Glutamatergic neuron (in vitro differentiated cells): ENCODE data around the gene SIGLEC11. TPM values are rescaled to one million over a fixed set of nuclear protein-coding genes. Genes with fewer than 3 reads are reported as not detected.
"Not testable (repeated sequence)": the region's sequence is repeated elsewhere in the genome, so short reads cannot be mapped to it uniquely, and the experiment has no call there.

Experiments used
- DNase-seq: peaks from one replicate; pipeline ENCODE4 v3.0.0; 2022
- H3K27ac Mint-ChIP-seq: one replicate; pipeline ENCODE4 v1.8.0; 2020; ENCODE audit warnings: mild to moderate bottlenecking, mixed read lengths, inconsistent platforms; ENCODE audit not compliant: unreplicated experiment
- H3K27me3 Mint-ChIP-seq: one replicate; pipeline ENCODE4 v1.8.0; 2020; ENCODE audit warnings: mild to moderate bottlenecking, moderate library complexity, mixed read lengths, inconsistent platforms; ENCODE audit not compliant: unreplicated experiment
- H3K36me3 Mint-ChIP-seq: one replicate; pipeline ENCODE4 v1.8.0; 2020; ENCODE audit warnings: mild to moderate bottlenecking, mixed read lengths, inconsistent platforms; ENCODE audit not compliant: unreplicated experiment
- H3K4me1 Mint-ChIP-seq: one replicate; pipeline ENCODE4 v1.8.0; 2020; ENCODE audit warnings: mild to moderate bottlenecking, low read depth, mixed read lengths, inconsistent platforms; ENCODE audit not compliant: unreplicated experiment
- H3K4me3 Mint-ChIP-seq: one replicate; pipeline ENCODE4 v1.8.0; 2020; ENCODE audit warnings: mild to moderate bottlenecking, mixed read lengths, inconsistent platforms; ENCODE audit not compliant: unreplicated experiment
- H3K9me3 Mint-ChIP-seq: one replicate; pipeline ENCODE4 v1.8.0; 2020; ENCODE audit warnings: mild to moderate bottlenecking, moderate library complexity, mixed read lengths, inconsistent platforms; ENCODE audit not compliant: unreplicated experiment
- total RNA-seq: library from RNA; stranded (reverse); fragmentation: NEBNext Ultra II Directional; extraction: Animal tissue kit (Norgen Biotek cat#: 25700); gene quantifications from one replicate; pipeline ENCODE4 v1.2.1, GENCODE V29; 2021; ENCODE audit not compliant: unreplicated experiment
- TF ChIP-seq, protein P1 (sequence below): fragments of 200-600 bp; sonication (generic); IDR thresholded peaks from one replicate; pipeline ENCODE4 v1.5.0; 2021; ENCODE audit not compliant: partially characterized antibody, unreplicated experiment

SIGLEC11 gene
- total RNA-seq, 1 donor from 2014 or later = not detected

DNA sequence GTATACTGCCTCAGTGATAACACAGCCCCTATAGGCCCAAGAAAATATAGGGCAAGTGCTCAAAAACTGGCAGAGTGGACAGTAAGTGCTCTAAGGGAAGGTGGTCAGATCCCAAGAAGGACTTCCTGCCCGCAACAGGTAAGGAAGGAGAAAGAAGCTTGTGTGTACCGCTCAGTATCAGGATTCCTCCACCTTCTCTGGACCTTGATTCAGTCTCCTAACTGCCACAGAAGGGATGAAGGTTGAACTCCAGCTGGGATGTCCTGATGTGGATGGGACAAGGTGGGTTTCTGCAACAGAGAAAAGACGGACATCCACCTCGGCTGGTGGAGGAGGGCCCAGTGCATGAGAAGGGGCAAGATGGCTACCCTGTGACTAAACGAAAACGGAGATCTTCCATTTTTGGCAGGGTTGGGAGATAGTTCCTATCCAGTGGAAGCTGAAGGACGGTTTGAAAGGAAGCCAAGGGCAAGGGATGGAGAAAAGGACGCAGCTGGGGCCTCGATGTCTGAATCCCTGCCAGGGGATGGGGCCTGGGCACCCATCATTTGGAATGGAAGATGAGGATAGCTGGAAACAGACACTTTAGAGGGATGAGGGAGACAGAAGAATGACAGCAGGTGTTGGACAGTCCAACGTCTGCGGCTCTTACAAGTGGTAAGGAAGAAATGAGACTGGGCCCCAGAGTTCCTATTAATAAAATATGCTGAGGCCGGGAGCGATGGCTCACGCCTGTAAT is 33.3 kb downstream of the SIGLEC11 start:
- no peak for DNase-seq
- TF ChIP-seq, protein P1, sequence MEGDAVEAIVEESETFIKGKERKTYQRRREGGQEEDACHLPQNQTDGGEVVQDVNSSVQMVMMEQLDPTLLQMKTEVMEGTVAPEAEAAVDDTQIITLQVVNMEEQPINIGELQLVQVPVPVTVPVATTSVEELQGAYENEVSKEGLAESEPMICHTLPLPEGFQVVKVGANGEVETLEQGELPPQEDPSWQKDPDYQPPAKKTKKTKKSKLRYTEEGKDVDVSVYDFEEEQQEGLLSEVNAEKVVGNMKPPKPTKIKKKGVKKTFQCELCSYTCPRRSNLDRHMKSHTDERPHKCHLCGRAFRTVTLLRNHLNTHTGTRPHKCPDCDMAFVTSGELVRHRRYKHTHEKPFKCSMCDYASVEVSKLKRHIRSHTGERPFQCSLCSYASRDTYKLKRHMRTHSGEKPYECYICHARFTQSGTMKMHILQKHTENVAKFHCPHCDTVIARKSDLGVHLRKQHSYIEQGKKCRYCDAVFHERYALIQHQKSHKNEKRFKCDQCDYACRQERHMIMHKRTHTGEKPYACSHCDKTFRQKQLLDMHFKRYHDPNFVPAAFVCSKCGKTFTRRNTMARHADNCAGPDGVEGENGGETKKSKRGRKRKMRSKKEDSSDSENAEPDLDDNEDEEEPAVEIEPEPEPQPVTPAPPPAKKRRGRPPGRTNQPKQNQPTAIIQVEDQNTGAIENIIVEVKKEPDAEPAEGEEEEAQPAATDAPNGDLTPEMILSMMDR = no peak
- H3K27me3 Mint-ChIP-seq = peaks cover 29% of the 10 kb centered on the region
- H3K9me3 Mint-ChIP-seq = peaks cover 23% of the 10 kb centered on the region
- peaks cover 8% of the 10 kb centered on the region for H3K36me3 Mint-ChIP-seq
- peak overlapping the region; percentile 100 for H3K27ac Mint-ChIP-seq
- H3K4me1 Mint-ChIP-seq = peaks cover 22% of the 10 kb centered on the region
- H3K4me3 Mint-ChIP-seq = peak overlapping the region; percentile 99

DNA sequence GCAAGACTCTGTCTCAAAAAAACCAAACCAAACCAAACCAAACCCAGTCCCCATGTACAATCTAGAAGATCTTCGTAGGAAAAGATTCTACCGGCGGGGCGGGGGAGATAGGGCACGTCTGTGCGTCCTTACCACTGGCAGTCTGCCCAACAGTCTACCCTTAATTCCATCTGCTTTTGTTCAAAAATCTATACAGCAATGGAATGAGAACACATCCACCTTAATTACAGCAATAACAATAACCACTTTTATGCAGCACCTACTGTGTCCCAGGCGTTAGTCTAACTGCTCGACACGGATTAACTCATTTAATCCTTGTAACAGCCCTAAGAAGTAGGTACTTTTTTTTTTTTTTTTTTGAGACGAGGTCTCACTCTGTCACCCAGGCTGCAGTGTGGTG is 34.5 kb downstream of the SIGLEC11 start:
- Mint-ChIP-seq H3K4me3 (no peak overlapping the region), H3K4me1 (peaks cover 23% of the 10 kb centered on the region), H3K9me3 (peaks cover 18% of the 10 kb centered on the region), H3K27ac (no peak overlapping the region), H3K36me3 (peaks cover under 1% of the 10 kb centered on the region), H3K27me3 (peaks cover 29% of the 10 kb centered on the region)
- TF ChIP-seq, protein P1 = no peak
- DNase-seq = no peak

DNA sequence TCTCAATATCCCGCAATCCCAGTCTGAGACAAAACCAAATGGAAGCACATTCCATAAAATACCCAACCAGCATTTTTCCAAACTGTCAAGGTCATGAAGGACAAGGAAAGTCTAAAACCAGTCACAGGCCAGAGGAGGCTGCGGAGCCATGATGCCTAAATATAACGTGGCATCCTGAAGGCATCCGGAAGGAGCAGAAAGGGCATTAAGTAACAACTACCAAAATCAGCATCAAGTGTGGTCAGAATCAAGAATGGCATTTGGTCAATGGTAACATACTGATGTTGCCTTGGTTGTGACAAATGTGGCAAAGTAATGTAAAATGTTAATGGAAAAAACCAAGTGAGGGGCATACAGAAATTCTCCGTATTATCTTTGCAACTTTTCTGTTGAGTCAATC is 35.5 kb downstream of the SIGLEC11 start:
- TF ChIP-seq, protein P1 = no peak
- H3K4me3 Mint-ChIP-seq = no peak overlapping the region
- H3K36me3 Mint-ChIP-seq = no peaks in the 10 kb centered on the region
- H3K27ac Mint-ChIP-seq = no peak overlapping the region
- H3K27me3 Mint-ChIP-seq = peaks cover 27% of the 10 kb centered on the region
- peaks cover 30% of the 10 kb centered on the region for H3K4me1 Mint-ChIP-seq
- no peak for DNase-seq
- peaks cover 18% of the 10 kb centered on the region for H3K9me3 Mint-ChIP-seq

DNA sequence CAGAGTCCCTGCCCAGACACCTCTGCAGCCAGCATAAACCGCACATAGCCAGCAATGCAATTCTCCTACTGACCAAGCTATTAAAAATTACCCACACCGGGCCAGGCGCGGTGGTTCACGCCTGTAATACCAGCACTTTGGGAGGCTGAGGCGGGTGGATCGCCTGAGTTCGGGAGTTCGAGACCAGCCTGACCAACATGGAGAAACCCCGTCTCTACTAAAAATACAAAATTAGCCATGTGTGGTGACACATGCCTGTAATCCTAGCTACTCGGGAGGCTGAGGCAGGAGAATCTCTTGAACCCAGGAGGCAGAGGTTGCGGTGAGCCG is 36.1 kb downstream of the SIGLEC11 start:
- Mint-ChIP-seq H3K4me1 (peaks cover 30% of the 10 kb centered on the region), H3K27me3 (peaks cover 21% of the 10 kb centered on the region), H3K9me3 (peaks cover 19% of the 10 kb centered on the region), H3K27ac (peak overlapping the region; percentile 93), H3K4me3 (peak overlapping the region; percentile 65)
- not testable (repeated sequence) for DNase-seq, H3K36me3 Mint-ChIP-seq

DNA sequence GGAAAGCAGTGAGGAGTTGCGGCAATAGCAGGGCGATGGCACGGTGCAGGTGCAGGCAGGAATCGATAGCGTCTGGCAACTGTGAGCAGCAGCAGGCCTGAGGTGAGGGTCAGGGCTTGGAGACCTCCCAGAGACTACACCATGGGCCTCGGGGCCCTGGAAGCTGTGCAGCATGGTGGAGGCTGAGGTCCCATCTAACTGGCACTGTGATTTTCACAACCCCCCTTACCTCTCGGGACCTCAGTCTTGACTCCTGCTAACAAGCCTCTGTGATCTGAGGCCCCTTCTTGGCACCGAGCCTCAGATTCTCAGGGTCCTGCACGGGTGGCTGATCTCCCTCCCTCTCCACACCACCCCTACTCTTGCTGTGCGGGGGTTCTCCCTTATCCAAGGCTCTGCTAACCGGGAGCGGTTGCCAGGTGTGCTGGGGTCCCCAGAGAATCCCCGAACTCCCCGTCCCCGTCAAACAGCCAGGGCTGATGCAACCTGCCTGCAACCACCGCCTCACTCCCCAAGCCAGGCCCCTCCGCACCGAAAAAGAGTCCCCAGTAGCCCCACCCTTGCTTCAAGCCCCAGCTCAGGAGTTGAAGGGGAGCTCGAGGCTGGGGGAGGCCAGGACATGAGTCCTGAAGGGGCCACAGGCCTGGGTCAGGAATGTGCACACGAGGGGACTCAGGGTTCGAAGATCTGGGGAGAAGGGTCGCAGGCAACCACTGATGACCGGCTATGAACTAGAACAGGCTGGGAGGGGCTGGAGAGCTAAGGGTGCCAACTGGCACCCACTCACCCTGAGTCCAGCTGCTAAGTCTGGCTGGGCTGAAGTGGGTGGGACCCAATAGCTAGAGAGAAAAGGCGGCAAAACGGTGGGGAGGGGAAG is 36.7 kb downstream of the SIGLEC11 start:
- Mint-ChIP-seq H3K4me1 (peaks cover 34% of the 10 kb centered on the region), H3K27me3 (peaks cover 18% of the 10 kb centered on the region), H3K27ac (peak overlapping the region; percentile 93), H3K9me3 (peaks cover 15% of the 10 kb centered on the region), H3K36me3 (no peaks in the 10 kb centered on the region), H3K4me3 (peak overlapping the region; percentile 65)
- peak; percentile 63 for DNase-seq
- TF ChIP-seq, protein P1 = no peak
